ENCODE measurements around the gene KCTD17.

DNA sequence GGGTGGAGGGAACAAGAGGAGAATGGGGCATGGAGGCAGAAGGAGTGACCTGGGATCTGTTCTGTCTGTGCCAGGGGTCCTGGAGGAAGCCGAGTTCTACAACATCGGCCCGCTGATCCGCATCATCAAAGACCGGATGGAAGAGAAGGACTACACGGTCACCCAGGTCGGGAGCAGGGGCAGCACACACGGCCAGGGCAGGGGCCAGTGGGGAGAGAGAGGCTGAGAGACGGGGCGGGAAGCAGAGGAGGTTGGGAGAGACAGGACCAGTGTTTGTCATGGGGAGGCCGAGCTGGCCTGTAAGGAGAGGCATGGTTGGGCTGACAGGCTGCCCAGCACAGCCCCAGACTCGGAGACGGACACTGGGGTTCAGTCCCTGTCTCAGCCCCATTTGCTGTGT lies 4.7 kb downstream of the KCTD17 start:
- TF ChIP-seq POLR2A (IDR thresholded peaks at IDR 0.05; ENCODE audit: low read depth) (no peak), EP300 (IDR thresholded peaks at IDR 0.05) (no peak)
- TF ChIP-seq, protein P1, sequence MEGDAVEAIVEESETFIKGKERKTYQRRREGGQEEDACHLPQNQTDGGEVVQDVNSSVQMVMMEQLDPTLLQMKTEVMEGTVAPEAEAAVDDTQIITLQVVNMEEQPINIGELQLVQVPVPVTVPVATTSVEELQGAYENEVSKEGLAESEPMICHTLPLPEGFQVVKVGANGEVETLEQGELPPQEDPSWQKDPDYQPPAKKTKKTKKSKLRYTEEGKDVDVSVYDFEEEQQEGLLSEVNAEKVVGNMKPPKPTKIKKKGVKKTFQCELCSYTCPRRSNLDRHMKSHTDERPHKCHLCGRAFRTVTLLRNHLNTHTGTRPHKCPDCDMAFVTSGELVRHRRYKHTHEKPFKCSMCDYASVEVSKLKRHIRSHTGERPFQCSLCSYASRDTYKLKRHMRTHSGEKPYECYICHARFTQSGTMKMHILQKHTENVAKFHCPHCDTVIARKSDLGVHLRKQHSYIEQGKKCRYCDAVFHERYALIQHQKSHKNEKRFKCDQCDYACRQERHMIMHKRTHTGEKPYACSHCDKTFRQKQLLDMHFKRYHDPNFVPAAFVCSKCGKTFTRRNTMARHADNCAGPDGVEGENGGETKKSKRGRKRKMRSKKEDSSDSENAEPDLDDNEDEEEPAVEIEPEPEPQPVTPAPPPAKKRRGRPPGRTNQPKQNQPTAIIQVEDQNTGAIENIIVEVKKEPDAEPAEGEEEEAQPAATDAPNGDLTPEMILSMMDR (IDR thresholded peaks at IDR 0.05) = no peak

Data from esophagus muscularis mucosa (tissue), 4 donors.